Fibroblast of lung (primary cell): ENCODE measurements around the gene OPN4. TPM values are rescaled to one million over a fixed set of nuclear protein-coding genes. Genes with fewer than 3 reads are reported as not detected.

Experiments
- DNase-seq, 2 donors: peaks; one replicate each; pipeline versions ENCODE4 v3.0.0 to v3.0.0-alpha.2; 2010; ENCODE audit warnings: low read depth in 2 of 2
- H2AFZ ChIP-seq: 2 replicates; pipeline ENCODE4 v1.5.1; 2012; ENCODE audit warnings: low read length, control low read depth, inconsistent platforms
- H3K27ac ChIP-seq: 2 replicates; pipeline ENCODE4 v1.5.1; 2011; ENCODE audit warnings: low read length, control low read depth; ENCODE audit not compliant: insufficient read depth
- H3K27me3 ChIP-seq: 2 replicates; pipeline ENCODE4 v1.5.1; 2011; ENCODE audit warnings: mild to moderate bottlenecking, low read length; ENCODE audit not compliant: control insufficient read depth, insufficient read depth
- H3K36me3 ChIP-seq: 2 replicates; pipeline ENCODE4 v1.5.1; 2011; ENCODE audit warnings: low read length; ENCODE audit not compliant: control insufficient read depth, insufficient read depth
- H3K4me1 ChIP-seq: 2 replicates; pipeline ENCODE4 v1.5.1; 2011; ENCODE audit warnings: low read length; ENCODE audit not compliant: control insufficient read depth, insufficient read depth; ENCODE audit errors: extremely low read depth
- H3K4me2 ChIP-seq: 2 replicates; pipeline ENCODE4 v1.5.1; 2011; ENCODE audit warnings: low read length, control low read depth; ENCODE audit not compliant: insufficient read depth; ENCODE audit errors: extremely low read depth
- H3K4me3 ChIP-seq, 4 experiments: fragments of 200-600 bp in 1 of 4; sonication (generic) in 1 of 4; replicated peaks in 1 of 4; 2 replicates each; pipeline ENCODE4 v1.5.1; 2011 to 2016; ENCODE audit warnings: low read length in 4 of 4, low read depth in 3 of 4, mild to moderate bottlenecking in 3 of 4, control low read depth in 2 of 4, inconsistent platforms in 1 of 4, mixed read lengths in 1 of 4; ENCODE audit not compliant: insufficient read depth in 1 of 4; ENCODE audit errors: control extremely low read depth in 1 of 4
- H3K79me2 ChIP-seq: 2 replicates; pipeline ENCODE4 v1.5.1; 2012; ENCODE audit warnings: mild to moderate bottlenecking, low read length, inconsistent platforms; ENCODE audit not compliant: control insufficient read depth, insufficient read depth
- H3K9ac ChIP-seq: 2 replicates; pipeline ENCODE4 v1.5.1; 2011; ENCODE audit warnings: mild to moderate bottlenecking, low read length, control low read depth; ENCODE audit not compliant: insufficient read depth
- H3K9me3 ChIP-seq: 2 replicates; pipeline ENCODE4 v1.5.1; 2012; ENCODE audit warnings: low read depth, low read length; ENCODE audit not compliant: control insufficient read depth, insufficient read depth
- H4K20me1 ChIP-seq: 2 replicates; pipeline ENCODE4 v1.5.1; 2011; ENCODE audit warnings: low read length; ENCODE audit not compliant: control insufficient read depth, insufficient read depth; ENCODE audit errors: extremely low read depth
- EZH2 ChIP-seq: IDR thresholded peaks from 2 replicates; pipeline ENCODE4 v1.5.1; 2012; ENCODE audit warnings: low read length, control low read depth, mild to moderate bottlenecking; ENCODE audit errors: missing control alignments
- polyA plus RNA-seq, 2 donors: library from polyadenylated mRNA; depleted of rRNA in 1 of 2; stranded (reverse) in 1 of 2; unstranded in 1 of 2; fragments of >200 nt; gene quantifications; 2 replicates each; pipeline ENCODE4 v1.2.1, GENCODE V29; 2011 to 2012; ENCODE audit warnings: missing spikeins in 1 of 2
- total RNA-seq: library from RNA; depleted of rRNA; stranded (reverse); fragments of >200 nt; gene quantifications from 2 replicates; pipeline ENCODE4 v1.2.1, GENCODE V29; 2014
- TF ChIP-seq, protein P1 (sequence below), 2 donors: IDR thresholded peaks in 1 of 2; conservative IDR thresholded peaks in 1 of 2; 1 replicate in 1 of 2; 2 replicates in 1 of 2; pipeline ENCODE4 v1.5.1; 2011 to 2012; ENCODE audit warnings: low read length in 2 of 2, control low read depth in 1 of 2, inconsistent platforms in 1 of 2, low read depth in 1 of 2, mild to moderate bottlenecking in 1 of 2

The OPN4 gene
- total and polyA plus RNA-seq, 2 donors (not counting 1 experiment from before 2014, with no cell fraction given) = not detected

DNA sequence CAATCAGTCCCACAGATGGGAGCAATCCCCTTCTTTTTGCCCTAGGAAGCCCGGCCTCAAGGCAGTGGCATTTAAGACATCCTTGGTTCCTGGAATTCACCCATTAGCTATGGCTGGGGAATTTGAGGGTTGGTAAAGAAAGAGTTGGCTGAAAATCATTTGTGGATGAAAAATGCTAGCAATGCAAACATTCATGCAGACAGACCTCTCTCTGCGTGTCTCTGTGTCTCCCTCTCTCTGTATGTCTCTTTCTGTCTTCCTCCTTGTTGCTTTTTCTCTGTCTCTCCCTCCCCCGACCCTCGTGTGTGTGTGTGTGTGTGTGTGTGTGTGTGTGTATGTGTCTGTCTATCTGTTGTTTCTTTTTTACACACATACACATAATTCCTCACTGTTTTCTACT, 33.4 kb downstream of the OPN4 start:
- Histone ChIP-seq H3K4me2 (peak overlapping the region; percentile 52), H3K9ac (no peak overlapping the region), H3K79me2 (no peaks in the 10 kb centered on the region), H3K27ac (no peak overlapping the region), H3K27me3 (peaks cover 10% of the 10 kb centered on the region), H4K20me1 (no peaks in the 10 kb centered on the region), H3K4me3 (no peak overlapping the region), H3K36me3 (no peaks in the 10 kb centered on the region), H3K4me1 (peaks cover 7% of the 10 kb centered on the region), H3K9me3 (no peaks in the 10 kb centered on the region), H2AFZ (no peak overlapping the region)
- no peak for TF ChIP-seq EZH2
- TF ChIP-seq, protein P1, sequence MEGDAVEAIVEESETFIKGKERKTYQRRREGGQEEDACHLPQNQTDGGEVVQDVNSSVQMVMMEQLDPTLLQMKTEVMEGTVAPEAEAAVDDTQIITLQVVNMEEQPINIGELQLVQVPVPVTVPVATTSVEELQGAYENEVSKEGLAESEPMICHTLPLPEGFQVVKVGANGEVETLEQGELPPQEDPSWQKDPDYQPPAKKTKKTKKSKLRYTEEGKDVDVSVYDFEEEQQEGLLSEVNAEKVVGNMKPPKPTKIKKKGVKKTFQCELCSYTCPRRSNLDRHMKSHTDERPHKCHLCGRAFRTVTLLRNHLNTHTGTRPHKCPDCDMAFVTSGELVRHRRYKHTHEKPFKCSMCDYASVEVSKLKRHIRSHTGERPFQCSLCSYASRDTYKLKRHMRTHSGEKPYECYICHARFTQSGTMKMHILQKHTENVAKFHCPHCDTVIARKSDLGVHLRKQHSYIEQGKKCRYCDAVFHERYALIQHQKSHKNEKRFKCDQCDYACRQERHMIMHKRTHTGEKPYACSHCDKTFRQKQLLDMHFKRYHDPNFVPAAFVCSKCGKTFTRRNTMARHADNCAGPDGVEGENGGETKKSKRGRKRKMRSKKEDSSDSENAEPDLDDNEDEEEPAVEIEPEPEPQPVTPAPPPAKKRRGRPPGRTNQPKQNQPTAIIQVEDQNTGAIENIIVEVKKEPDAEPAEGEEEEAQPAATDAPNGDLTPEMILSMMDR (conservative IDR thresholded peaks at IDR 0.05 in 1 of 2, IDR thresholded peaks at IDR 0.05 in 1 of 2; ENCODE audit: low read depth in 1 of 2, low read length in 2 of 2) = no peak
- peak; percentile 44 to 87 for DNase-seq

GRCh38 chr10:86688398-86688921, 34.1 kb downstream of the OPN4 start:
- Histone ChIP-seq H3K4me2 (peak overlapping the region; percentile 77), H3K4me3 (no peak overlapping the region), H2AFZ (peak overlapping the region; percentile 61)

GRCh38 chr10:86689146-86689545, 34.8 kb downstream of the OPN4 start:
- H3K27me3 ChIP-seq = peaks cover 2% of the 10 kb centered on the region
- no peak overlapping the region for H3K9ac ChIP-seq
- H3K4me1 ChIP-seq = peaks cover 7% of the 10 kb centered on the region
- H3K4me2 ChIP-seq = no peak overlapping the region
- TF ChIP-seq EZH2 = no peak
- TF ChIP-seq, protein P1 (conservative IDR thresholded peaks at IDR 0.05 in 1 of 2, IDR thresholded peaks at IDR 0.05 in 1 of 2; ENCODE audit: low read depth in 1 of 2, low read length in 2 of 2) = no peak
- DNase-seq = no peak
- no peaks in the 10 kb centered on the region for H3K9me3 ChIP-seq
- no peaks in the 10 kb centered on the region for H3K36me3 ChIP-seq
- H3K27ac ChIP-seq = no peak overlapping the region
- H2AFZ ChIP-seq = no peak overlapping the region
- no peak overlapping the region for H3K4me3 ChIP-seq
- H3K79me2 ChIP-seq = no peaks in the 10 kb centered on the region
- H4K20me1 ChIP-seq = no peaks in the 10 kb centered on the region

More at GRCh38 chr10:86688398-86688921, 34.1 kb downstream of the OPN4 start:
- DNase-seq = peak; percentile 66 to 77
- Histone ChIP-seq H3K9me3 (no peaks in the 10 kb centered on the region), H3K27ac (no peak overlapping the region), H3K9ac (no peak overlapping the region), H3K36me3 (no peaks in the 10 kb centered on the region), H3K4me1 (peaks cover 7% of the 10 kb centered on the region), H3K27me3 (peaks cover 5% of the 10 kb centered on the region), H3K79me2 (no peaks in the 10 kb centered on the region), H4K20me1 (no peaks in the 10 kb centered on the region)
- TF ChIP-seq EZH2 = no peak
- TF ChIP-seq, protein P1 (conservative IDR thresholded peaks at IDR 0.05 in 1 of 2, IDR thresholded peaks at IDR 0.05 in 1 of 2; ENCODE audit: low read depth in 1 of 2, low read length in 2 of 2) = peak; percentile 77 to 90
